HEK293 (cell line): Measurements from ENCODE around the gene EXD3.
A peak's percentile ranks its signal among the peaks of the same experiment; 100 is the strongest.

Experiments used
- CTCF ChIA-PET: fragments of 350-600 bp; formaldehyde crosslinking; extraction: SDS; loops from one replicate; lab custom pipeline; 2021; ENCODE audit warnings: antibody characterized with exemption; lab: Yijun Ruan, JAX
- POLR2A ChIA-PET: fragments of 300-600 bp; formaldehyde crosslinking; extraction: SDS; loops from one replicate; lab custom pipeline; 2020; ENCODE audit warnings: antibody characterized with exemption, inconsistent platforms; lab: Yijun Ruan, JAX
- H3K27ac ChIP-seq: fragments of 200-500 bp; sonication (Bioruptor generic); 2 replicates; pipeline ENCODE4 v1.5.1; 2014; ENCODE audit warnings: low read depth, low read length, control low read depth, inconsistent platforms; ENCODE audit errors: extremely low read depth
- H3K36me3 ChIP-seq, 2 experiments: fragments of 200-500 bp in 1 of 2; sonication (Bioruptor generic) in 1 of 2; 1 replicate in 1 of 2; 2 replicates in 1 of 2; pipeline ENCODE4 v1.5.1; 2014 to 2017; ENCODE audit warnings: inconsistent platforms in 2 of 2, low read length in 2 of 2; ENCODE audit not compliant: control insufficient read depth in 2 of 2, insufficient read depth in 1 of 2
- H3K4me1 ChIP-seq: fragments of 200-500 bp; sonication (Bioruptor generic); 2 replicates; pipeline ENCODE4 v1.5.1; 2014; ENCODE audit warnings: mild to moderate bottlenecking, low read length, inconsistent platforms; ENCODE audit not compliant: control insufficient read depth, insufficient read depth
- H3K4me3 ChIP-seq: 2 replicates; pipeline ENCODE4 v1.5.1; 2011; ENCODE audit warnings: low read depth, mild to moderate bottlenecking, control low read depth, low read length, moderate library complexity
- H3K9me3 ChIP-seq: fragments of 200-500 bp; sonication (Bioruptor generic); 2 replicates; pipeline ENCODE4 v1.5.1; 2014; ENCODE audit warnings: low read depth, low read length, inconsistent platforms; ENCODE audit not compliant: control insufficient read depth, insufficient read depth
- GLI2 ChIP-seq: fragments of 450-650 bp; formaldehyde crosslinking; IDR thresholded peaks from 2 replicates; pipeline ENCODE4; 2017; ENCODE audit warnings: missing biosample characterization, missing genetic modification characterization, low read depth, borderline replicate concordance
- KLF1 ChIP-seq: fragments of 450-650 bp; formaldehyde crosslinking; IDR thresholded peaks from 2 replicates; pipeline ENCODE4 v1.5.1; 2016; ENCODE audit warnings: missing biosample characterization, missing genetic modification characterization
- KLF10 ChIP-seq: fragments of 450-650 bp; IDR thresholded peaks from 2 replicates; pipeline ENCODE4 v1.5.1; 2018; ENCODE audit warnings: missing biosample characterization, mild to moderate bottlenecking, missing genetic modification characterization
- KLF8 ChIP-seq: fragments of 450-650 bp; formaldehyde crosslinking; IDR thresholded peaks from 2 replicates; pipeline ENCODE4 v1.5.1; 2016; ENCODE audit warnings: missing biosample characterization, missing genetic modification characterization
- SP2 ChIP-seq: fragments of 450-650 bp; formaldehyde crosslinking; IDR thresholded peaks from 2 replicates; pipeline ENCODE4 v1.5.1; 2016; ENCODE audit warnings: missing biosample characterization, missing genetic modification characterization
- YY1 ChIP-seq: fragments of 450-650 bp; formaldehyde crosslinking; IDR thresholded peaks from 2 replicates; pipeline ENCODE4 v1.5.1; 2018; ENCODE audit warnings: missing biosample characterization, missing genetic modification characterization
- ZBTB8A ChIP-seq: fragments of 450-650 bp; formaldehyde crosslinking; IDR thresholded peaks from 2 replicates; pipeline ENCODE4 v1.5.1; 2016; ENCODE audit warnings: missing biosample characterization, missing genetic modification characterization
- ZFHX2 ChIP-seq: fragments of 450-650 bp; formaldehyde crosslinking; conservative IDR thresholded peaks from 2 replicates; pipeline ENCODE4 v1.5.1; 2016; ENCODE audit warnings: missing biosample characterization, missing genetic modification characterization
- ZNF561 ChIP-seq: fragments of 450-650 bp; IDR thresholded peaks from 2 replicates; pipeline ENCODE4 v1.5.1; 2018; ENCODE audit warnings: missing biosample characterization, missing genetic modification characterization, borderline replicate concordance
- ZNF658 ChIP-seq: fragments of 450-650 bp; formaldehyde crosslinking; IDR thresholded peaks from 2 replicates; pipeline ENCODE4; 2016; ENCODE audit warnings: missing biosample characterization, missing genetic modification characterization
- ZNF785 ChIP-seq: fragments of 450-650 bp; formaldehyde crosslinking; IDR thresholded peaks from 2 replicates; pipeline ENCODE4 v1.5.1; 2016; ENCODE audit warnings: missing biosample characterization, missing genetic modification characterization
- TF ChIP-seq, protein P1 (sequence below): fragments of 450-650 bp; formaldehyde crosslinking; IDR thresholded peaks from 2 replicates; pipeline ENCODE4 v1.5.1; 2016; ENCODE audit warnings: missing biosample characterization, missing genetic modification characterization
- TF ChIP-seq, protein P2 (sequence below): sonication (generic); formaldehyde crosslinking; IDR thresholded peaks from 2 replicates; pipeline ENCODE4 v1.8.1; 2022; ENCODE audit warnings: mild to moderate bottlenecking, moderate library complexity, missing genetic modification reagents
- TF ChIP-seq, protein P3 (sequence below): fragments of 450-650 bp; formaldehyde crosslinking; IDR thresholded peaks from 2 replicates; pipeline ENCODE4 v1.5.1; 2017; ENCODE audit warnings: missing biosample characterization, missing genetic modification characterization
- TF ChIP-seq, protein P4 (sequence below): fragments of 450-650 bp; formaldehyde crosslinking; IDR thresholded peaks from 2 replicates; pipeline ENCODE4 v1.5.1; 2017; ENCODE audit warnings: missing biosample characterization, missing genetic modification characterization
- TF ChIP-seq, protein P5 (sequence below): fragments of 450-650 bp; formaldehyde crosslinking; IDR thresholded peaks from 2 replicates; pipeline ENCODE4 v1.5.1; 2016; ENCODE audit warnings: missing biosample characterization, missing genetic modification characterization

The EXD3 gene

DNA sequence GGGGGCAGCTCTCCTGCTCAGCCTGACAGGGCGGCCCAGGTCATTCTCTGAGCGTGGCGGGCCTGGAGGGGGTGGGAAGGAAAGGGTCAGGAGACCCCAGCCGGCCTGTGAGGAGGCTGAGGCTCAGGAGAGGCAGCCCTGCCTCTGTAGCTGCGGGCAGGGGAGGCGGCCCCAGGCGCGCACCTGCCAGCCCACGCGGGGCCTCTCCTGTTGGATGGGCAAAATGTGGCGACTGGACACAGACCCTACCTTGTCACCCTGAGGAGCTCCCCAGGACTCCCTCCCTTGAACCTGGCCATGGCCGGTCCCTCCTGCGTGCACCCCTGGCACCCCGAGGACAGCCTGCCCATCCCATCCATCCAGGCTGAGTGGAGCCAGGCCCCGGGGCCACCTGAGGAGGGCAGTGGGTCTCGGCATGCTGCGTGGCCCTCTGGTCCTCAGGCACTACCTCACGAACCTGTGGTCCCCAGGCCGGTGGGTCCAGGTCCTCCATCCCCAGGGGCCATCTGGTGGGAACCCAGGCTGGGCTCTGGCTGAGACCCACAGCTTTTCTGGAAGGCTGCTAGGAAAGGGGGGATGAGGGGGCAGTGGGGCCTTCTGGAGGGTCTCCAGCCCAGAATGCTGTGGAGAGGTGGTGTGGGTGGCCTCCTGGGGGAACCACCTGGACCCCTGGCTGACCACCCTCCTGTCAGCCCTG is 105.8 kb downstream of the EXD3 start:
- no peak for TF ChIP-seq ZNF785 (tag by site-specific recombination)
- TF ChIP-seq GLI2 (tag by site-specific recombination): no peak
- TF ChIP-seq, protein P1, sequence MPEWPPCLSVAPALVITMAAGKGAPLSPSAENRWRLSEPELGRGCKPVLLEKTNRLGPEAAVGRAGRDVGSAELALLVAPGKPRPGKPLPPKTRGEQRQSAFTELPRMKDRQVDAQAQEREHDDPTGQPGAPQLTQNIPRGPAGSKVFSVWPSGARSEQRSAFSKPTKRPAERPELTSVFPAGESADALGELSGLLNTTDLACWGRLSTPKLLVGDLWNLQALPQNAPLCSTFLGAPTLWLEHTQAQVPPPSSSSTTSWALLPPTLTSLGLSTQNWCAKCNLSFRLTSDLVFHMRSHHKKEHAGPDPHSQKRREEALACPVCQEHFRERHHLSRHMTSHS (tag by site-specific recombination): no peak
- TF ChIP-seq, protein P2, sequence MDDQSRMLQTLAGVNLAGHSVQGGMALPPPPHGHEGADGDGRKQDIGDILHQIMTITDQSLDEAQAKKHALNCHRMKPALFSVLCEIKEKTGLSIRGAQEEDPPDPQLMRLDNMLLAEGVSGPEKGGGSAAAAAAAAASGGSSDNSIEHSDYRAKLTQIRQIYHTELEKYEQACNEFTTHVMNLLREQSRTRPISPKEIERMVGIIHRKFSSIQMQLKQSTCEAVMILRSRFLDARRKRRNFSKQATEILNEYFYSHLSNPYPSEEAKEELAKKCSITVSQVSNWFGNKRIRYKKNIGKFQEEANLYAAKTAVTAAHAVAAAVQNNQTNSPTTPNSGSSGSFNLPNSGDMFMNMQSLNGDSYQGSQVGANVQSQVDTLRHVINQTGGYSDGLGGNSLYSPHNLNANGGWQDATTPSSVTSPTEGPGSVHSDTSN: no peak
- ChIA-PET POLR2A (interaction anchor here (0.6 to 1.8 kb wide), 3 partner anchors 15 to 98 kb away, joined by 3 to 10 read pairs (median 6); partner anchors contain the start of genes NRARP and TUBB4B), CTCF (interaction anchor here (0.6 to 1.4 kb wide), 4 partner anchors 15 to 544 kb away, joined by 3 to 8 read pairs (median 3); partner anchors contain the start of gene NRARP)
- H3K36me3 ChIP-seq: no peaks in the 10 kb centered on the region
- H3K4me1 ChIP-seq: no peaks in the 10 kb centered on the region
- no peak overlapping the region for H3K27ac ChIP-seq
- H3K9me3 ChIP-seq: no peaks in the 10 kb centered on the region
- no peak overlapping the region for H3K4me3 ChIP-seq

DNA sequence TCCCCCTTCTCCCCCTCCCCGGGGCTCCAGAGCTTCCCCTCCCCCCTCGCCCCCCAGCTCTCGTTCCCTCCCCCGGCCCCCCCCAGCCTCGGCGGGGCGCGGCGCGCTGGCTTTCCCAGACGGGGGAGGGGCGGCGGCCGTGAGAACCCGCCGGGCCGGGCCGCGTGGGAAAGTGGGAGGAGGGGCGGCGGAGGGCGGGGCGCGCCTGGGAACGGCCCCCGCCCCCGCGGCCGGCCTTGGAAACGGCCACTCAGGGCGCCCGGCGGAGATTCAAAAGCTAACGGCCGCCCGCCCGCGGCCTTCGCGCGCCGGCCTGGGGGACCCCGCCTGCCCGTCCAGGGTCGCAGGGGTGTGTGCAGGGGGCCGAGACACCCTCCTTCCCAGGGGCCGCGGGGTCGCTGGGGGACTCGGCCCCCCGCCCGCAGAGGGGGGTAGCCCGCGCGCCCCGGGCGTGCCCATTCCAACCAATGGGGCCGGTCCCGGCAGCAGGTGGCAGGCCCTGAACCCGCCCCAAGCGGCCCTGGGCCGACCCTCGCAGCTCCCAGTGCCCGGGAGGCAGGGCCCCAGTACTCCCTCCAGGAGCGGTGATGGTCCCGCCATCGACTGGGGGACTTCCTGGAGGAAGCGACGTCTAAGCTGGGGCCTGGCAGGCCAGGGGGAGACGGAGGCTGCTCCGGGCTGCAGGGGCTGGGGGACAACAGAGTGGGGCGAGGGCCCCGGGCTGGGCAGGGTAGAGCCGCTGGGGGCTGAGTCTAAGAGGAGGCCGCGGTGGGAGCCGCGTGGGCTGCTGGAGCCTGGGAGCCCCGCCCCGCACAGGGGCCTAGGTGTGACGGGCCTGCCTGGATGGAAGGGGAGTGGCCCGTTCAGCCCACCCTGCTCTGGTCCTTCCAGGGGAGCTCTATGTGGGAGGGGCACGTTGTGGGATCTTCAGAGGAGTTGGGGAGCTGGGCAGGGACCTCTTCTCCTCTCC is 106.7 kb downstream of the EXD3 start:
- no peak overlapping the region for H3K27ac ChIP-seq
- CTCF ChIA-PET: interaction anchor here (0.6 to 1.4 kb wide), 3 partner anchors 15 to 545 kb away, joined by 3 to 5 read pairs (median 3); partner anchors contain the start of gene NRARP
- no peaks in the 10 kb centered on the region for H3K9me3 ChIP-seq
- no peaks in the 10 kb centered on the region for H3K4me1 ChIP-seq
- H3K4me3 ChIP-seq: no peak overlapping the region
- H3K36me3 ChIP-seq: no peaks in the 10 kb centered on the region
- TF ChIP-seq KLF10 (tag by site-specific recombination) (no peak), KLF1 (tag by site-specific recombination) (peak; percentile 67; the same call in 1 of the 2 replicates), ZFHX2 (tag by site-specific recombination) (peak; percentile 30), ZBTB8A (tag by site-specific recombination) (peak; percentile 22; the same call in 1 of the 2 replicates), ZNF658 (no peak), SP2 (tag by site-specific recombination) (0 out of 2 replicates have a peak, but pooled peaks have one; percentile 13), ZNF561 (tag by site-specific recombination) (no peak), KLF8 (peak; percentile 32; the same call in 1 of the 2 replicates), YY1 (no peak)
- TF ChIP-seq, protein P3, sequence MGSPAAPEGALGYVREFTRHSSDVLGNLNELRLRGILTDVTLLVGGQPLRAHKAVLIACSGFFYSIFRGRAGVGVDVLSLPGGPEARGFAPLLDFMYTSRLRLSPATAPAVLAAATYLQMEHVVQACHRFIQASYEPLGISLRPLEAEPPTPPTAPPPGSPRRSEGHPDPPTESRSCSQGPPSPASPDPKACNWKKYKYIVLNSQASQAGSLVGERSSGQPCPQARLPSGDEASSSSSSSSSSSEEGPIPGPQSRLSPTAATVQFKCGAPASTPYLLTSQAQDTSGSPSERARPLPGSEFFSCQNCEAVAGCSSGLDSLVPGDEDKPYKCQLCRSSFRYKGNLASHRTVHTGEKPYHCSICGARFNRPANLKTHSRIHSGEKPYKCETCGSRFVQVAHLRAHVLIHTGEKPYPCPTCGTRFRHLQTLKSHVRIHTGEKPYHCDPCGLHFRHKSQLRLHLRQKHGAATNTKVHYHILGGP (tag by site-specific recombination): no peak
- TF ChIP-seq, protein P4, sequence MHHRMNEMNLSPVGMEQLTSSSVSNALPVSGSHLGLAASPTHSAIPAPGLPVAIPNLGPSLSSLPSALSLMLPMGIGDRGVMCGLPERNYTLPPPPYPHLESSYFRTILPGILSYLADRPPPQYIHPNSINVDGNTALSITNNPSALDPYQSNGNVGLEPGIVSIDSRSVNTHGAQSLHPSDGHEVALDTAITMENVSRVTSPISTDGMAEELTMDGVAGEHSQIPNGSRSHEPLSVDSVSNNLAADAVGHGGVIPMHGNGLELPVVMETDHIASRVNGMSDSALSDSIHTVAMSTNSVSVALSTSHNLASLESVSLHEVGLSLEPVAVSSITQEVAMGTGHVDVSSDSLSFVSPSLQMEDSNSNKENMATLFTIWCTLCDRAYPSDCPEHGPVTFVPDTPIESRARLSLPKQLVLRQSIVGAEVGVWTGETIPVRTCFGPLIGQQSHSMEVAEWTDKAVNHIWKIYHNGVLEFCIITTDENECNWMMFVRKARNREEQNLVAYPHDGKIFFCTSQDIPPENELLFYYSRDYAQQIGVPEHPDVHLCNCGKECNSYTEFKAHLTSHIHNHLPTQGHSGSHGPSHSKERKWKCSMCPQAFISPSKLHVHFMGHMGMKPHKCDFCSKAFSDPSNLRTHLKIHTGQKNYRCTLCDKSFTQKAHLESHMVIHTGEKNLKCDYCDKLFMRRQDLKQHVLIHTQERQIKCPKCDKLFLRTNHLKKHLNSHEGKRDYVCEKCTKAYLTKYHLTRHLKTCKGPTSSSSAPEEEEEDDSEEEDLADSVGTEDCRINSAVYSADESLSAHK: no peak
- TF ChIP-seq, protein P5, sequence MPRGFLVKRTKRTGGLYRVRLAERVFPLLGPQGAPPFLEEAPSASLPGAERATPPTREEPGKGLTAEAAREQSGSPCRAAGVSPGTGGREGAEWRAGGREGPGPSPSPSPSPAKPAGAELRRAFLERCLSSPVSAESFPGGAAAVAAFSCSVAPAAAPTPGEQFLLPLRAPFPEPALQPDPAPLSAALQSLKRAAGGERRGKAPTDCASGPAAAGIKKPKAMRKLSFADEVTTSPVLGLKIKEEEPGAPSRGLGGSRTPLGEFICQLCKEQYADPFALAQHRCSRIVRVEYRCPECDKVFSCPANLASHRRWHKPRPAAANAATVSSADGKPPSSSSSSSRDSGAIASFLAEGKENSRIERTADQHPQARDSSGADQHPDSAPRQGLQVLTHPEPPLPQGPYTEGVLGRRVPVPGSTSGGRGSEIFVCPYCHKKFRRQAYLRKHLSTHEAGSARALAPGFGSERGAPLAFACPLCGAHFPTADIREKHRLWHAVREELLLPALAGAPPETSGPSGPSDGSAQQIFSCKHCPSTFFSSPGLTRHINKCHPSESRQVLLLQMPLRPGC (tag by site-specific recombination): no peak
- POLR2A ChIA-PET: interaction anchor here (0.6 to 1.8 kb wide), 3 partner anchors 14 to 581 kb away, joined by 3 to 10 read pairs (median 3); partner anchors contain the start of genes NRARP and TUBB4B
